Non-pigmented ciliary epithelial cell (primary cell): ENCODE data around the gene RSPO4.
"Not testable (repeated sequence)": the region's sequence is repeated elsewhere in the genome, so short reads cannot be mapped to it uniquely, and the experiment has no call there.

Source experiments
- DNase-seq: peaks from one replicate; pipeline ENCODE4 v3.0.0-alpha.2; 2010; ENCODE audit warnings: low read depth

Gene RSPO4

GRCh38 chr20:1001911-1002681 lies at the start of gene RSPO4:
TSS of gene RSPO4 (minus strand) at chr20:1002311. CDS start at chr20:1002164, 147 bp downstream.
- DNase-seq, result no peak

- DNase-seq, result no peak
Measured at GRCh38 chr20:1050440-1050839, 48.3 kb upstream of the RSPO4 start.

- no peak for DNase-seq
Measured at GRCh38 chr20:1045860-1046418, 43.8 kb upstream of the RSPO4 start.

- no peak for DNase-seq
Measured at GRCh38 chr20:1041845-1042390, 39.8 kb upstream of the RSPO4 start.

GRCh38 chr20:1038205-1038604 lies 36.1 kb upstream of the RSPO4 start:
- no peak for DNase-seq

GRCh38 chr20:1037039-1037438 lies 34.9 kb upstream of the RSPO4 start:
- DNase-seq, result no peak

GRCh38 chr20:1035466-1035865 lies 33.4 kb upstream of the RSPO4 start:
- DNase-seq, result no peak

GRCh38 chr20:1034415-1034789 lies 32.3 kb upstream of the RSPO4 start:
- no peak for DNase-seq

- DNase-seq, result no peak
Measured at GRCh38 chr20:1033751-1034414, 31.8 kb upstream of the RSPO4 start.

- DNase-seq, result no peak
Measured at GRCh38 chr20:1029980-1030379, 27.9 kb upstream of the RSPO4 start.

GRCh38 chr20:1026214-1026613 lies 24.1 kb upstream of the RSPO4 start:
- not testable (repeated sequence) for DNase-seq

- no peak for DNase-seq
Measured at GRCh38 chr20:1022871-1023270, 20.8 kb upstream of the RSPO4 start.

GRCh38 chr20:1020614-1021013 lies 18.5 kb upstream of the RSPO4 start:
- DNase-seq, result no peak

GRCh38 chr20:1019344-1019743 lies 17.2 kb upstream of the RSPO4 start:
- no peak for DNase-seq

- DNase-seq, result no peak
Measured at GRCh38 chr20:1017677-1018076, 15.6 kb upstream of the RSPO4 start.

GRCh38 chr20:1015181-1015580 lies 13.1 kb upstream of the RSPO4 start:
- no peak for DNase-seq

GRCh38 chr20:1014471-1014870 lies 12.4 kb upstream of the RSPO4 start:
- DNase-seq, result no peak

GRCh38 chr20:1013566-1014340 lies 11.6 kb upstream of the RSPO4 start:
- no peak for DNase-seq

- DNase-seq, result no peak
Measured at GRCh38 chr20:1012359-1013168, 10.5 kb upstream of the RSPO4 start.

GRCh38 chr20:1010659-1011058 lies 8.5 kb upstream of the RSPO4 start:
- no peak for DNase-seq

GRCh38 chr20:1005452-1006027 lies 3.4 kb upstream of the RSPO4 start:
- no peak for DNase-seq
